ENCODE measurements around the gene SMC1A.

The SMC1A gene

GRCh38 chrX:53332204-53332603 lies 90.2 kb downstream of the SMC1A start:
- H3K27ac ChIP-seq (ENCODE audit: low read length), result no peak overlapping the region
- H3K4me1 ChIP-seq (ENCODE audit: insufficient read depth, low read length), result no peaks in the 10 kb centered on the region; the same call in 1 of the 2 replicates
- H3K27me3 ChIP-seq (ENCODE audit: insufficient read depth, low read length), result no peaks in the 10 kb centered on the region
- no peaks in the 10 kb centered on the region for H3K36me3 ChIP-seq (ENCODE audit: insufficient read depth, low read depth, low read length)
- no peaks in the 10 kb centered on the region for H3K9me3 ChIP-seq (ENCODE audit: insufficient read depth, low read depth, low read length)
- H3K9ac ChIP-seq (ENCODE audit: low read depth, low read length), result no peak overlapping the region
- no peak overlapping the region for H3K4me3 ChIP-seq (ENCODE audit: low read length)

- Histone ChIP-seq H3K4me1 (ENCODE audit: insufficient read depth, low read length) (no peaks in the 10 kb centered on the region; the same call in 1 of the 2 replicates), H3K27ac (ENCODE audit: low read length) (no peak overlapping the region), H3K9ac (ENCODE audit: low read depth, low read length) (no peak overlapping the region), H3K27me3 (ENCODE audit: insufficient read depth, low read length) (no peaks in the 10 kb centered on the region), H3K9me3 (ENCODE audit: insufficient read depth, low read depth, low read length) (no peaks in the 10 kb centered on the region), H3K36me3 (ENCODE audit: insufficient read depth, low read depth, low read length) (no peaks in the 10 kb centered on the region), H3K4me3 (ENCODE audit: low read length) (no peak overlapping the region)
Measured at GRCh38 chrX:53330331-53330730, 92.1 kb downstream of the SMC1A start.

DNA sequence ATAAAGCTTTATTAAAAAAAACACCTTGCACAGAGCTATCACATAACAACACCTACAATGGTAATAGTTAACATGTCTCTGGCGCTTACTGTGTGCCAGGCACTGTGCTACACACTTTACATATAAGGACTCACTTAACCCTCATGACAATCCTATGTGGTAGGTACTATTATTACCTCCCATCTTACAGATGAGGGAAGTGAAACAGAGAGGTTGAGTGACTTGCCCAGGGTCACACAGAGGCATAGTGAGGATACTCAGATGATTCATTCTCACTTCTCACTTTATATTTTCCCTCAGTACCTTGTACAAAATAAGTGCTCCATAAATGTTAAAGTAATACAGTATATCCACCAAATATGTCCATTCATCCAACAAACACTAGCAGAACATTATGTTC lies 97.7 kb downstream of the SMC1A start:
- Histone ChIP-seq H3K4me3 (ENCODE audit: low read length) (no peak overlapping the region), H3K4me1 (ENCODE audit: insufficient read depth, low read length) (0 out of 2 replicates have a peak, but pooled peaks cover 3% of the 10 kb centered on the region), H3K27me3 (ENCODE audit: insufficient read depth, low read length) (peaks cover 35% of the 10 kb centered on the region)

More for the DNA sequence above, 97.7 kb downstream of the SMC1A start:
- Histone ChIP-seq H3K36me3 (ENCODE audit: insufficient read depth, low read depth, low read length) (no peaks in the 10 kb centered on the region), H3K9me3 (ENCODE audit: insufficient read depth, low read depth, low read length) (no peaks in the 10 kb centered on the region), H3K9ac (ENCODE audit: low read depth, low read length) (no peak overlapping the region), H3K27ac (ENCODE audit: low read length) (no peak overlapping the region)
